Stimulated activated CD4-positive, alpha-beta T cell treated with anti-CD3 and anti-CD28 coated beads, Interleukin-1b, Interleukin-23, amount 100 ng/mL, for 24 hours (primary cell): Measurements from ENCODE around the gene KLK6.
"Not testable (repeated sequence)": the region's sequence is repeated elsewhere in the genome, so short reads cannot be mapped to it uniquely, and the experiment has no call there.

ENCODE experiments used
- DNase-seq, 4 experiments: peaks; one replicate each; pipeline ENCODE4 v3.0.0-alpha.2; 2020; ENCODE audit warnings: low read depth in 4 of 4, low spot score in 1 of 4

KLK6 gene

DNA sequence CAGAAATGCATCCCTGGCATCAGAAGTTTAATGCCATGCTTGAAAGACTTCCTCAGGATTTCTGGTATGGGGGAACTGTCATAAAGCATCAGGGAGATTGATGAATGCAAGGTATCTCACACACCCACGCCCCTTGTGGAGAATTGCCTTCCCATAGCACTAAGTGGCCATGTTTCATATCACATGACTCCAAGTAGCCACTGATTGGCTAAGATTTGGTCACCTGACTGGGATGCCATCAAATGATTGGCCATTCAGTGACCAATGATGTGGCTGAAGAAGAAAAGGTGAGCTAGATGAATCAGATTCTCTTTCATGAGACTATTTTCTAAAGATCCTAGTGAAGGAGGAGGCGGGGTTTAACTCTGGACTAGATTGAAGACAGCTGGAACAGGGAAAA lies 24.7 kb upstream of the KLK6 start:
- no peak for DNase-seq

DNA sequence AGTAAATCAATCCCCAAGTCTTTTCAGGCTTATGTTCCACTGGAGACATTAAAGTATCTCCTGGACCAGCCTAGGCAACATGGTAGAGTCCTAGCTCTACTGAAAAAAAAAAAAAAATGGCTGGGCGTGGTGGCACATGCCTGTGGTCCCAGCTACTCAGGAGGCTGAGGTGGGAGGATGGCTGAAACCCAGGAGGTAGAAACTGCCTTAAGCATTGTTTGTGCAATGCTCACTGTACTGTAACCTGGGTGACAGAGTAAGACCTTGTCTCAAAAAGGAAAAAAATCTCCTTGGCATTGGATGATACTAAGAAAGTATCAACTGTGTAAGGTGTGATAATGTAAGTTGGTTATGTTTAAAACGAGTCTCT lies 23.3 kb upstream of the KLK6 start:
- no peak for DNase-seq

DNA sequence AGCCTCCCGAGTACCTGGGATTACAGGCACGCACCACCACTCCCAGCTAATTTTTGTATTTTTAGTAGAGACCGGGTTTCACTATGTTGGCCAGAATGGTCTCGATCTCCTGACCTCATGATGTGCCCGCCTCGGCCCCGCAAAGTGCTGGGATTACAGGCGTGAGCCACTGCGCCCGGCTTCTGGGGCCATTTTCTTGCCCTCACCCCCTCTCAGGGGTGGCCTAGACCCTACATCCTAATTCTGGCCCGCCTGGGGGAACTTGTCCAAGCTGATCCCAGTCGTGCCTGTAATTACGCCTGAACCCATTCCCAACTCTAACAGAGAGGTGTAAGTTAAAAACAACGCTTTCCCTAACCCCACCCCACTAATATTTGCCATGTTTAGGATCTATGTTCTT lies 15.0 kb upstream of the KLK6 start:
- DNase-seq = not testable (repeated sequence)

DNA sequence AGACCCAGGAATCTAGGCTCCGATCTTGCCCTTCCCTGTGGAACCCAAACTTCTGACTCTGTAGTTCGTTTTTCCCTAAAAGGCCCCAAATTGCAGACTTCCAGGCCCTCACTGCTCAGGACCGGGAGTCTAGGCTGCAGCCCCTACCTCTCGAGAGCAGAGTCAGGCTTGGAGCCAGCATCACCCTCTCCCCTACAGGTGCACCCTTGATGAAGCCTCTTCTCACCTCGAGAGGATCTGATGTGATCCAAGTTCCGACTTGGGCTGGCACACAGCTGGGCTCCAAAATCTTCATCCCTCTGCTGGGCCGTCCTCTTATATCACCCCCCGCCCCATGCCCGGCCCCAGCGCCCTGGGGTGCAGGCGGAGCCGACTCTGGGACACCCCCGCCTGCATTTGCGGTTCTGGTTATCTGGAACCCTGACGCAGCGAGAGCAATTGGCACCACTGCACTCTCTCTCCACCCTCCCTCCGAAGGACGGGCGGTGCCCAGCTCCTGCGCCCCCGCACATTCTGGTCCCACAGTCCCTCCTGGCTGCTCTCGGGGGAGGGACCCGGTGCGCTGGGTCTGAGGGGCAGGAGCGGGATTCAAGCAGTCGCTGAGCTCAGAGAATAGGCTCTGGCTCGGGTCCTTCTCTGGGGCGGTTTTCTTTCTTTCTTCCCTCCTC lies 14.4 kb upstream of the KLK6 start, which contains the start of gene KLK7:
KLK7 (minus strand) TSS at position 293 of the 668 bp plus-strand sequence. CDS start 1,518 bp downstream, outside the sequence.
- DNase-seq = no peak

DNA sequence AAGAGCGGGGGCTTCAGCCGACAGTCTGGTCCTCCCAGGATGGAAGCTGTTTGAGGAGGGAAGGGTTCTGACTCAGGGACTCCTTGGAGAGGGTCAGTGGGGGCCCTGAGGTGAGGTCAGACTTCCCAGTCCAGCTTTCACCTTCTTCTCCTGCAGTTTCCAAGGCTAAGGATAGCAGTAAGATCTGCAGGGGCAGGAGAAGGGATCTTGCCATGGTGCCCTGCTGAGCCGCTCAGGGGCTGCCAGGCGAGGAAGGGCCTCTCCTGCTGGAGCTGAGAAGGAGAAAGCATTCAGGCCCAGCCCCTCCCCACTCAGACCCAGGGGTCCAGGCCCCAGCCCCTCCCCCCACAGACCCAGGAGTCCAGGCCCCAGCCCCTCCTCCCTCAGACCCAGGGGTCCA lies 12.8 kb upstream of the KLK6 start:
- no peak for DNase-seq

DNA sequence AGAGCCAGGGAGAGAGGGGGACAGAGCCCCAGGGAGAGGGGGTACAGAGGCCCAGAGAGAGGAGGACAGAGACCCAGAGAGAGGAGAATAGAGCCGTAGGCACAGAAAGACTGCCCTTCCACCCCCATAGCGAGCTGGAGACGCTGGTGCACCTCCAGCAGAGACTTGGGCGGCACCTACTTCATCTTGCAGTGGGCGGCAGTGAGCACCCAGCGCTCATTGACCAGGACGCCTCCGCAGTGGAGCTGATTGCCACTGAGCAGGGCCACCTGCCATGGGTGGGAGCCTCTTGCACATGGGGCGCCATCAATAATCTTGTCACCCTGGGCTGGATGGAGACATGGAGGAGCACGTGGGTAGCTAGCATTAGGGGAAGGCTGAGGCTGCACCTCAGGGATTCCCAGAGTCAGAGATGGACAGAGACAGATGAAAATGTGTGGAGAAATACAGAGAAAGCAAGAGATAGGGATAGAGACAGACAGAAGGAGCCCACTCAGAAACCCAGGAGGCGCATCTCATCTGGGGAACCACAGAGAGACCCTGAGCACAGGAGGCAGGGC lies 12.3 kb upstream of the KLK6 start:
- DNase-seq = no peak

DNA sequence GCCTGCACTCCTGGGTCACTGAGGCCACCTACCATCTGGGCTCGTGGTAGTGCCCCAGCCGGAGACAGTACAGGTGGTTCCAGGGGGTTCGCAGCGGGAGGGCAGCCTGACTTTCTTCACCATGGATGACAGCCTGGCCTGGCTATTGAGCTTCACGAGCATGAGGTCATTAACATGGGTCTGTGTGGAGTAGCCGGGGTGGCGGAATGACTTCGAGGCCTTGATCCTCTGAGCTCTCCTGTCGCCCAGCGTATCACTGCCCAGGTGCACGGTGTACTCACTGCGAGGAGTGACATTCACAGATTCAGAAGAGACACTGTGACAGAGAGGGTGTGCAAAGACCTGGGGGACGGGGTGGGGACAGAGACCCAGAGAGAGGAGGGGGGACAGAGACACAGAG lies 10.8 kb upstream of the KLK6 start:
- no peak for DNase-seq

DNA sequence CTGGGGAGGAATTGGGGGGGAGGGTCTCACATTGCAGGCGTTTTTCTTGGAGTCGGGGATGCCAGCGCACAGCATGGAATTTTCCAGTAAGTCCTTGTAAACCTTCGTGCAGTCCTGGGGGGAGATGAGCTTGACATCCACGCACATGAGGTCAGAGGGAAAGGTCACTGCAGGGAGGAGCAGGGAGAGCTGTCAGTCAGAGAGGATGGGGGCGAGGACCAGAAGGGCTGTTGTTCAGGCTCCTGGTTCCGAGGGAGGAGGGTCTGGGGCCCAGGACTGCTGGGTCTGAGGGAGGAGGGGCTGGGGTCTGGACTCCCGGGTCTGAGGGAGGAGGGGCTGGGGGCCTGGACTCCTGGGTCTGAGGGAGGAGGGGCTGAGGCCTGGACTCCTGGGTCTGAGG lies 10.4 kb upstream of the KLK6 start:
- no peak for DNase-seq

DNA sequence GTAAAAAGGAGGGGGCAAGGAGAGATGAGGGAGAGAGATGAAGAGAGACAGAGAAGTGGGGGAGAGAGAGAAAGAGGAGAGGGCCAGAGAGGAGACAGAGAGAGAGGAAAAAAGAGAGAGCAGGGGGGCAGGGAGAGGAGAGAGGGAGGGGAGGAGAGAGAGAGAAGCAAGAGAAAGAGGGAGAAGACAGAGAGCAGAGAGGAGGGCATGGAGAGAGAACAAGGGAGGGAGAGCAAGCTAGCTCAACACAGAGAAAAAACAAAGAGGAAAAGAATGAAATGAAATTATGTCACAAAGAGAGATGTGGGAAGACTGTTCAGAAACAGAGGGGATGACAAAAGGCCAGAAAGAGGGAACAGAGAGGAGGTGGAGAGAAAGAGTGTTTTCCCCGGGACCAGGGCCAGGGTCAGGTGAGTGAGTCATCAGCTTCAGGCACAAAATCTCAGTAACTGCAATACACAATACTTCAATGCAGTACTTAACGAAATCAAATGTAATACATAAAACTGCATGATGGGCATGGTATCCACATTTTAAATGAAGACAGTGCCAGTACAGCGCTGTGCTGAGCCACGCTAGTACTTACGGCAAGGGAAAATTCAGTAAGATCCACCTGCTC lies 9.5 kb upstream of the KLK6 start:
- no peak for DNase-seq

DNA sequence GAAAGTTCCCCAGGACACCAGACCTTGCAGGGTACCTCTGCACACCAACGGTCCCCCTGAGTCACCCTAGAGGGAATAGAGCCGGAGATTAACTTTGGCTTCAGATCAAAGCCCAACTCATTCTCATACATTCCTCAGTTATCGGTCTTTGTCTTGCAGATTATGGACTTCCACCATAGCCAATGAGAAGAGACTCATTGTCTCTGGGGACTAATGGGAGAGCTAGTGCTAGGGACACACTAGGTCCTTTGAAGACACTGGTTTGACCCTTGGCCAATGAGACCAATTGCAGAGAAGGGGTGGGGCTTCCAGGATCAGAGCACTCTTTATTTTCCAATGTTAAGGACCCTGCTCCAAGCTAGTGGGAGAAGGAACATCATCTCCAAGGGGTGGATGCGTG lies 8.2 kb upstream of the KLK6 start:
- no peak for DNase-seq

DNA sequence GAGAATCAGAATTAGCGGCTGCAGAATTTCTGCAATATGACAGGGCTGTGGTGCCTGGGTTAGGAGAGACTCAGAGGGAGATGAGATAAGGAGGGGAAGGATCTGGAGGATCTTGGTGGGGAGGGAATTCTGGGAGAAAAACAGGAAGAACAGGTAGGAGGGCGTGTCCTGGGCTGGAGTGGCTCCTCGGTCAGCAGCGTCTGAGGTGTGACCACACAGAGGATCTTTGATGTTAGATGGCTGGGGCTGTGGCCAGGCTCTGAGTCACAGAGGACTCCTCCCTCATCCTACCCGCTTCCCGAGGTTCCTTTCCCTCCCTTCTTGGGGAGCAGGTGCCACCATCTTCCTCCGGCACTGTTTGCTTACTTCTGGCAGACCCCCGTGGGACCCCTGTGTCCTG lies 6.4 kb upstream of the KLK6 start:
- DNase-seq = no peak

DNA sequence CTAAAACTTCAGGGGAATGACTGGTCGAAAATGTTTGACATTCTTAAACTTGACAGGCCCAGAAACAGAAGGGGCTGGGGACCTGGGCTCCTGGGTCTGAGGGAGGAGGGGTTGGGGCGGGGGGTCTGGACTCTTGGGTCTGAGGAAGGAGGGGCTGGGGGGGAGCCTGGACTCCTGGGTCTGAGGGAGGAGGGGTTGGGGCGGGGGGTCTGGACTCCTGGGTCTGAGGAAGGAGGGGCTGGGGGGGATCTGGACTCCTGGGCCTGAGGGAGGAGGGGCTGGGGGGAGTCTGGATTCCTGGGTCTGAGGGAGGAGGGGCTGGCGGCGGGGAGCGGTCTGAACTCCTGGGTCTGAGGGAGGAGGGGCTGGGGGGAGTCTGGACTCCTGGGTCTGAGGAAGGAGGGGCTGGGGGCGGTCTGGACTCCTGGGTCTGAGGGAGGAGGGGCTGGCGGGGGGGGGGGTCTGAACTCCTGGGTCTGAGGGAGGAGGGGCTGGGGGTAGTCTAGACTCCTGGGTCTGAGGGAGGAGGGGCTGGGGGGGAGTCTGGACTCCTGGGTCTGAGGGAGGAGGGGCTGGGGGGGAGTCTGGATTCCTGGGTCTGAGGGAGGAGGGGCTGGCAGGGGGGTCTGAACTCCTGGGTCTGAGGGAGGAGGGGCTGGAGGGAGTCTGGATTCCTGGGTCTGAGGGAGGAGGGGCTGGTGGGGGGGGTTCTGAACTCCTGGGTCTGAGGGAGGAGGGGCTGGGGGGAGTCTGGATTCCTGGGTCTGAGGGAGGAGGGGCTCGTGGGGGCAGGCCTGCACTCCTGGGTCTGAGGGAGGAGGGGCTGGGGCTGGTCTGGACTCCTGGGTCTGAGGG lies 5.5 kb upstream of the KLK6 start:
- DNase-seq = no peak

DNA sequence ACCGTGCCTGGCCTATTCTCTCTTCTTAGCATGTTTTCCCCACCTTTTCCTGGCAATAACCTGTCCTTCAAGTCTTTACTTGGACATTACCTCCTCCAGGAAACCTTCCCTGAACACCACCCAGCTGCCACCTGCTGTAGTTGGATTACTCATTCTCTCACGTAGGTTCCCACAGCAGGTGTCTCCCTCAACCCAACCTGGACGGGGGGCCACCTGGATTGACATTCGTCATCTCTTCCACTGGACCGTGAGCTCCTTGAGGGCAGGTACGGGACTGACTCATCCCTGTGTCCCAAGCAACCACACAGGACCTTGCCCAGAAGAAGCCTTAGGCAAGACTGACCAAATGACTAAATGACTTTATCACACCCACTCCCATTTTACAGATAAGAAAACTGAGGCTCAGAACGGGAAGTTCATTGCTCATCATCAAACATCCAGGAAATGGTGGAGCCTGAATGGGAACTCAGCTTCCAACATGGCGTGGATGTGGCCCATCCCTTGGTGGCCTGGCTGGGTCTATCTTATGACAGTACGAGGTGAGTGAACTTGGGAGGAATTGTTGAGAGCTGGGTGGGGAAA lies 3.5 kb upstream of the KLK6 start:
- DNase-seq = no peak

DNA sequence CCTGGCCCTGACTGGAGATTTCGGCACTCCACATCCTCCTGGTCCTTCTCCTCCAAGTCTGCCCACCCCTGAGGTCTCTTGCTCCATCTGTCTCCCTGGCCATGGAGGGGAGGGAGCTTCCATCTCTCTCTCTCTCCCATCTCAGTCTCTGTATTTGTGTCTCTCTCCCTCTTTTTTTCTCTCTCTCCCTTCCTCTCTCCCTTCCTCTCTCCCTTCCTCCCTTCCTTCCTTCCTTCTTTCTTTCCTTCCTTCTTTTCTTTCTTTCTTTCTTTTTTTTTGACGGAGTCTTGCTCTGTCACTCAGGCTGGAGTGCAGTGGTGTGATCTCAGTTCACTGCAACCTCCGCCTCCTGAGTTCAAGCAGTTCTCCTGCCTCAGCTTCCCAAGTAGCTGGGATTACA lies 419 bp upstream of the KLK6 start:
- DNase-seq = not testable (repeated sequence)

DNA sequence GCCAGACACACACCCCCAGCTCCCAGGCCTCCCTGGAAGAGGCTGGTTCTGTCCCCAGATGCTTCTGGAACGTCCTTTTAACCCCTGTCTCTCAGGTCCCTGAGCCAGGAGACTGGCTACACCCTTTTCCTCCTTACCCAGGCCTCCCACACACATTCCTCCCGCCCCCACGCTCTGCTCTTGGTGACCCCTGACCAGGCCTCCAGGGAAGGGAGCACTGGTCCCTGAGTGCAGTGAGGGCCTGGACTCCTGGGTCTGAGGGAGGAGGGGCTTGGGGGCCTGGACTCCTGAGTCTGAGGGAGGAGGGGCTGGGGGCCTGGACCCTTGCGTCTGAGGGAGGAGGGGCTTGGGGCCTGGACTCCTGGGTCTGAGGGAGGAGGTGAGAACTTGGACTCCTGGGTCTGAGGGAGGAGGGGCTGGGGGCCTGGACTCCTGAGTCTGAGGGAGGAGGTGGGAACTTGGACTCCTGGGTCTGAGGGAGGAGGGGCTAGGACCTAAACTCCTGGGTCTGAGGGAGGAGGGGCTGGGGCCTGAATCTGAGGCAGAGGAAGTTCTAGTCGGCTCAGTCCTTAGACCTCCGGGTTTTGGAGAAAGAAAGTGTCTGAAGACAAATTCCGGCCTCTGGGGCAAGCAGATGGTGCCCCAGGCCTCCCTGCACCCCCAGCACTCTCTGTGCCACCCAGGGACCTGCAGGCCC lies 527 bp downstream of the KLK6 start:
- no peak for DNase-seq

DNA sequence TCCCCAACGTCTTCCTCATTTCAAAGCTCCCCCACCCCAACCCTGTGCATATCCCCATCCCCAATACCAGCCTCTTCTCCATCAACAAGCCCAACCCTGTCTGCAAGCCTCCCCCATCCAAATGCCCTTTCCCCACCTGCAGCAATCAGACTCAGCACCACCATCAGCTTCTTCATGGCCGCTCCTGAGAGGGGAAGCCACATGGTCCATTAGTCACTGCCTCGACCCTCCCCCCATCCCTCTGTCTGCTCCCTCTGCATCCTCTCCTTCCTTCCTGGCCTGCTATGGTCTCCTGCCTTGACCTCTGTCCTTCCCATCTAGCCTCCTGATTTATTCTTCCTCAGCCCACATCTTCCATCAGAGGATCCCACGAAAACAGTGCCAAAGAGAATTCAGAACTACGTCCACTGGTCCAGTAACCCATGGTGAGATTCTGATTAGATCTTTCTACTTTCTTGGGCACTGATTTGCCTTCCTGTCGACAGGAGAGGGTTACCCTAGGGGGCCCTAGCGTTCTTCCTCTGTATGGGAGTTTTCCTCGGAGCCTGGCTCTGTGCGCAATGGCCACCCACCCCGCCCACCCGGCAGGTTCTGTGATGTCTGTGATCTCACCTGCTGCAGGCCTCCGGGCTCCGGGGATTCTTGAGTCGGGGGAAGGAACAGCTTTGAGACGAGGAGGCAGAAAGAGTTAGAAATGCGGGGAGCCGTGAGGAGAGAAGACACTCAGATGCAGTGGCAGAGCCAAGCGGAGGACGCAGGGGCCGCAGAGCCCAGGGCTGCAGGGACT lies 1.3 kb downstream of the KLK6 start:
- no peak for DNase-seq

DNA sequence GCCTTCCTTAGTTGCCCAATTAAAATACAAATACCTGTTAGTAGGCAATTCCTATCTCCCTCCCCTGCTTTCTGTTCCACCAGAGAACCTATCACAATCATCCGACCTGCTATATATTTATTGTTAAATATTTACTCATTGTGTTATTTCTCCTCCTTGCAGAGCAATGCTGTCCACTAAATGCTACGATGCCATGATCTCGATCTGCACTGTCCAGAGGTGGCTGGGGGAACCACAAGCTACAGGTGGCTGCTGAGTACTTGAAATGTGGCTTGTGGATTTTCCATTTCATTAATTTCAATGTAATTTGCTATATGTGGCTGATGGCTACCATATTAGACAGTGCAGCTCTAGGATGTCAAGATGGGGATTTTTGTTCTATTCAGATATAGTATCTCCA lies 5.1 kb downstream of the KLK6 start:
- no peak for DNase-seq

DNA sequence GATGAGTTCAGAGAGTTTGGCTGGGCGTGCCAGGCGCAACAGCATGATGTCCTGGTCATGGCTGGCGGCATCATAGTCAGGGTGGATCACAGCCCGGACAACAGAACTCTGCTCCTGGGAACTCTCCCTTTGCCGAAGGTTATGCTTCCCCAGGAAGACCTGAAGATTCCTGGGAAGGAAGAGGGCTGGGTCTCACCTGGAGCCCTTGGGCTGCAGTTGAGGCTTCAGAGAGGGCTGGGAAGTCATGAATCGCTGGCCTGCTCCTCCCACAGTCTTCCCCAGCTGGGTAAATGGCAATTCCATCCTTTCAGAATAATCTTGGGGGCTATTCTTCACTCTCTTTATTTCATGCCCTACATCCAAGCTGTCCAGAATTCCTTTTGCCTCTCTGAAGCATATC lies 6.0 kb downstream of the KLK6 start:
- no peak for DNase-seq

DNA sequence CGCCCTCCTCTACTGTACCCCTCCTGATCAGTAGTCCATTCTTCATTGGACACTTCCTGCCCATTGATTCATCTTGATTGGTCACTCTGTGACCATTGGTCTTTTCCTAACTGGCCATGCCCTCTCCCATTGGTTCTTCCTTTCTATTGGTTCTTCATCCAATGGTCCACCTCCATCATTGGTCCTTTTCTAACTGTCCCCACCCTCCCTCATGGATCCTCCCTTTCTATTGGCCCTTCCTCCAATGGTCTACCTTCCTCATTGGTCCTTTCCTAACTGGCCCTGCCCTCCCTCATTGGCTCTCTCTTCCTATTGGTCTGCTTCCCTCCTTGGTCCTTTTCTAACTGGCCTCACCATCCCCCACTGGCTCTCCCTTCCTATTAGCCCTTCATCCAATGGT lies 7.1 kb downstream of the KLK6 start:
- DNase-seq = no peak
